Mammary epithelial cell (primary cell): ENCODE measurements around the gene RASA4B.

ENCODE experiments used
- EZH2 ChIP-seq: IDR thresholded peaks from 2 replicates; pipeline ENCODE4 v1.6.1; 2012; ENCODE audit warnings: low read length, inconsistent platforms, borderline replicate concordance
- TF ChIP-seq, protein P1 (sequence below), 2 donors: IDR thresholded peaks in 1 of 2; conservative IDR thresholded peaks in 1 of 2; 2 replicates each; pipeline ENCODE4 v1.5.1; 2011 to 2012; ENCODE audit warnings: inconsistent platforms in 2 of 2, low read length in 2 of 2, mild to moderate bottlenecking in 2 of 2, control low read depth in 1 of 2, low read depth in 1 of 2; ENCODE audit not compliant: insufficient read depth in 1 of 2; ENCODE audit errors: extremely low read depth in 1 of 2

- TF ChIP-seq, protein P1, sequence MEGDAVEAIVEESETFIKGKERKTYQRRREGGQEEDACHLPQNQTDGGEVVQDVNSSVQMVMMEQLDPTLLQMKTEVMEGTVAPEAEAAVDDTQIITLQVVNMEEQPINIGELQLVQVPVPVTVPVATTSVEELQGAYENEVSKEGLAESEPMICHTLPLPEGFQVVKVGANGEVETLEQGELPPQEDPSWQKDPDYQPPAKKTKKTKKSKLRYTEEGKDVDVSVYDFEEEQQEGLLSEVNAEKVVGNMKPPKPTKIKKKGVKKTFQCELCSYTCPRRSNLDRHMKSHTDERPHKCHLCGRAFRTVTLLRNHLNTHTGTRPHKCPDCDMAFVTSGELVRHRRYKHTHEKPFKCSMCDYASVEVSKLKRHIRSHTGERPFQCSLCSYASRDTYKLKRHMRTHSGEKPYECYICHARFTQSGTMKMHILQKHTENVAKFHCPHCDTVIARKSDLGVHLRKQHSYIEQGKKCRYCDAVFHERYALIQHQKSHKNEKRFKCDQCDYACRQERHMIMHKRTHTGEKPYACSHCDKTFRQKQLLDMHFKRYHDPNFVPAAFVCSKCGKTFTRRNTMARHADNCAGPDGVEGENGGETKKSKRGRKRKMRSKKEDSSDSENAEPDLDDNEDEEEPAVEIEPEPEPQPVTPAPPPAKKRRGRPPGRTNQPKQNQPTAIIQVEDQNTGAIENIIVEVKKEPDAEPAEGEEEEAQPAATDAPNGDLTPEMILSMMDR (conservative IDR thresholded peaks at IDR 0.05 in 1 of 2, IDR thresholded peaks at IDR 0.05 in 1 of 2; ENCODE audit: extremely low read depth in 1 of 2, insufficient read depth in 1 of 2, low read depth in 1 of 2, low read length in 2 of 2) = no peak
- TF ChIP-seq EZH2 = no peak
Measured at GRCh38 chr7:102454468-102454867, 63.1 kb downstream of the RASA4B start.
